Liver (tissue), 9 donors: ENCODE measurements around the gene RAPGEF4. TPM values are rescaled to one million over a fixed set of nuclear protein-coding genes. Genes with fewer than 3 reads are reported as not detected.

Experiments used
- DNase-seq: peaks from one replicate; pipeline ENCODE4 v3.0.0-alpha.2; 2017; ENCODE audit warnings: low spot score
- H3K27ac ChIP-seq, 2 donors: one replicate each; pipeline ENCODE4 v1.7.0; 2013; ENCODE audit warnings: inconsistent platforms in 2 of 2, low read length in 2 of 2, control low read depth in 1 of 2, low read depth in 1 of 2, mild to moderate bottlenecking in 1 of 2
- H3K27me3 ChIP-seq, 4 donors: one replicate each; pipeline versions ENCODE4 v1.6.1 to v1.7.0; 2013; ENCODE audit warnings: low read length in 3 of 4, inconsistent platforms in 1 of 4, mild to moderate bottlenecking in 1 of 4, moderate library complexity in 1 of 4; ENCODE audit not compliant: control insufficient read depth in 4 of 4, insufficient read depth in 4 of 4
- H3K36me3 ChIP-seq, 4 donors: one replicate each; pipeline versions ENCODE4 v1.6.1 to v1.7.0; 2013; ENCODE audit warnings: low read length in 3 of 4, mild to moderate bottlenecking in 3 of 4, low read depth in 1 of 4, moderate library complexity in 1 of 4; ENCODE audit not compliant: control insufficient read depth in 4 of 4, insufficient read depth in 3 of 4
- H3K4me1 ChIP-seq, 4 donors: one replicate each; pipeline versions ENCODE4 v1.6.1 to v1.7.0; 2013; ENCODE audit warnings: low read length in 3 of 4, mild to moderate bottlenecking in 3 of 4, moderate library complexity in 1 of 4; ENCODE audit not compliant: control insufficient read depth in 4 of 4, insufficient read depth in 4 of 4
- H3K4me3 ChIP-seq, 3 donors: one replicate each; pipeline versions ENCODE4 v1.6.1 to v1.7.0; 2013; ENCODE audit warnings: low read length in 3 of 3, control low read depth in 1 of 3, low read depth in 1 of 3, mild to moderate bottlenecking in 1 of 3
- H3K9ac ChIP-seq, 2 donors: one replicate each; pipeline ENCODE4 v1.7.0; 2013; ENCODE audit warnings: low read length in 2 of 2, mild to moderate bottlenecking in 2 of 2, moderate library complexity in 2 of 2, control low read depth in 1 of 2, low read depth in 1 of 2
- H3K9me3 ChIP-seq, 4 donors: one replicate each; pipeline versions ENCODE4 v1.6.1 to v1.7.0; 2013; ENCODE audit warnings: low read length in 3 of 4; ENCODE audit not compliant: control insufficient read depth in 4 of 4
- CTCF ChIP-seq: fragments of 150-350 bp; IDR thresholded peaks from 2 replicates; pipeline ENCODE4 v1.5.1; 2017; ENCODE audit warnings: improper control_type of control experiment, low read depth, low read length; ENCODE audit not compliant: missing input control
- EGR1 ChIP-seq, 2 donors: IDR thresholded peaks; 2 replicates each; pipeline ENCODE4 v1.6.1; 2016 to 2018; ENCODE audit warnings: antibody characterized with exemption in 2 of 2, low read depth in 2 of 2
- FOXA1 ChIP-seq: IDR thresholded peaks from 2 replicates; pipeline ENCODE4 v1.6.1; 2016; ENCODE audit warnings: antibody characterized with exemption
- GABPA ChIP-seq, 2 donors: IDR thresholded peaks in 1 of 2; conservative IDR thresholded peaks in 1 of 2; 2 replicates each; pipeline ENCODE4 v1.6.1; 2016; ENCODE audit warnings: antibody characterized with exemption in 2 of 2, mild to moderate bottlenecking in 1 of 2, moderate library complexity in 1 of 2
- HNF4A ChIP-seq, 2 donors: conservative IDR thresholded peaks; 2 replicates each; pipeline ENCODE4 v1.6.1; 2016; ENCODE audit warnings: antibody characterized with exemption in 2 of 2, mild to moderate bottlenecking in 2 of 2
- HNF4G ChIP-seq: IDR thresholded peaks from 2 replicates; pipeline ENCODE4 v1.6.1; 2016; ENCODE audit warnings: antibody characterized with exemption
- RAD21 ChIP-seq, 2 donors: IDR thresholded peaks; 2 replicates each; pipeline ENCODE4 v1.6.1; 2016; ENCODE audit warnings: antibody characterized with exemption in 2 of 2, mild to moderate bottlenecking in 2 of 2
- REST ChIP-seq: IDR thresholded peaks from 2 replicates; pipeline ENCODE4 v1.6.1; 2016; ENCODE audit warnings: antibody characterized with exemption, mild to moderate bottlenecking
- RXRA ChIP-seq, 2 donors: IDR thresholded peaks; 2 replicates each; pipeline ENCODE4 v1.6.1; 2017 to 2018; ENCODE audit warnings: antibody characterized with exemption in 2 of 2, mild to moderate bottlenecking in 1 of 2
- TAF1 ChIP-seq: conservative IDR thresholded peaks from 2 replicates; pipeline ENCODE4 v1.6.1; 2016; ENCODE audit warnings: antibody characterized with exemption, mild to moderate bottlenecking
- YY1 ChIP-seq: IDR thresholded peaks from 2 replicates; pipeline ENCODE4 v1.6.1; 2016; ENCODE audit warnings: antibody characterized with exemption, mild to moderate bottlenecking
- WGBS: extraction: QIAGEN DNeasy Blood & Tissue Kit; methylation state at CpG from one replicate; pipeline ENCODE4 v1.1.7; 2013; 5-methylcytosine and 5-hydroxymethylcytosine counted together
- polyA plus RNA-seq, 2 donors: library from polyadenylated mRNA; stranded (reverse) in 1 of 2; unstranded in 1 of 2; fragments of 200-250 nt in 1 of 2; fragments of >200 nt in 1 of 2; fragmentation: Nextera tagmentation in 1 of 2; extraction: Ambion mirVana in 1 of 2; gene quantifications; one replicate each; pipeline versions ENCODE4 v1.2.1 to v1.2.3, GENCODE V29; 2013 to 2015
- total RNA-seq, 2 donors: library from RNA; depleted of rRNA; stranded (reverse); fragments of >200 nt; gene quantifications; one replicate each; pipeline ENCODE4 v1.2.3, GENCODE V29; 2014
- TF ChIP-seq, protein P1 (sequence below): IDR thresholded peaks from 2 replicates; pipeline ENCODE4 v1.6.1; 2016; ENCODE audit warnings: antibody characterized with exemption
- TF ChIP-seq, protein P2 (sequence below): IDR thresholded peaks from 2 replicates; pipeline ENCODE4 v1.6.1; 2016; ENCODE audit warnings: antibody characterized with exemption
- TF ChIP-seq, protein P3 (sequence below): IDR thresholded peaks from 2 replicates; pipeline ENCODE4 v1.6.1; 2016; ENCODE audit warnings: antibody characterized with exemption
- donor health status: healthy.
- donor health status: healthy.
- donor health status: healthy.
- donor health status: healthy.
- donor health status: healthy.

RAPGEF4 gene
- total and polyA plus RNA-seq, 4 donors: 1.5 to 18.2 (median 8.3) TPM

GRCh38 chr2:172763079-172763478, 27.4 kb downstream of the RAPGEF4 start (continued):
- TF ChIP-seq GABPA (IDR thresholded peaks at IDR 0.05 in 1 of 2, conservative IDR thresholded peaks at IDR 0.05 in 1 of 2): no peak

GRCh38 chr2:172765662-172766061, 30.0 kb downstream of the RAPGEF4 start:
- no peaks in the 10 kb centered on the region for H3K4me1 ChIP-seq
- 89% methylated on average over 4 of the region's 4 CpGs for WGBS
- DNase-seq: no peak
- no peaks in the 10 kb centered on the region for H3K36me3 ChIP-seq
- no peak overlapping the region for H3K9ac ChIP-seq
- no peaks in the 10 kb centered on the region for H3K9me3 ChIP-seq
- TF ChIP-seq TAF1: no peak
- TF ChIP-seq FOXA1: no peak
- no peak for TF ChIP-seq RXRA (IDR thresholded peaks at IDR 0.05)
- TF ChIP-seq EGR1 (IDR thresholded peaks at IDR 0.05; ENCODE audit: low read depth in 2 of 2): no peak
- TF ChIP-seq CTCF: no peak
- H3K4me3 ChIP-seq: no peak overlapping the region
- no peaks in the 10 kb centered on the region for H3K27me3 ChIP-seq
- H3K27ac ChIP-seq: no peak overlapping the region

- Histone ChIP-seq H3K36me3 (no peaks in the 10 kb centered on the region), H3K27ac (no peak overlapping the region), H3K4me3 (no peak overlapping the region), H3K4me1 (no peaks in the 10 kb centered on the region), H3K9ac (no peak overlapping the region), H3K27me3 (no peaks in the 10 kb centered on the region), H3K9me3 (no peaks in the 10 kb centered on the region)
- 94% methylated on average over 4 of the region's 4 CpGs for WGBS
- DNase-seq: no peak
- TF ChIP-seq YY1 (no peak), RAD21 (IDR thresholded peaks at IDR 0.05) (no peak), REST (no peak)
Observed at GRCh38 chr2:172768401-172768800, 32.8 kb downstream of the RAPGEF4 start.

- WGBS: 53% methylated on average over 1 of the region's 1 CpG
Observed at GRCh38 chr2:172769879-172770278, 34.2 kb downstream of the RAPGEF4 start.

More at GRCh38 chr2:172769879-172770278, 34.2 kb downstream of the RAPGEF4 start:
- Histone ChIP-seq H3K27ac (no peak overlapping the region), H3K36me3 (no peaks in the 10 kb centered on the region), H3K4me3 (no peak overlapping the region), H3K9me3 (no peaks in the 10 kb centered on the region), H3K9ac (no peak overlapping the region), H3K27me3 (no peaks in the 10 kb centered on the region), H3K4me1 (peaks cover 0 to 5% (median 0%) of the 10 kb centered on the region in 4 donors)
- TF ChIP-seq, protein P1, sequence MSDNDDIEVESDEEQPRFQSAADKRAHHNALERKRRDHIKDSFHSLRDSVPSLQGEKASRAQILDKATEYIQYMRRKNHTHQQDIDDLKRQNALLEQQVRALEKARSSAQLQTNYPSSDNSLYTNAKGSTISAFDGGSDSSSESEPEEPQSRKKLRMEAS: no peak
- no peak for TF ChIP-seq FOXA1
- no peak for TF ChIP-seq EGR1 (IDR thresholded peaks at IDR 0.05; ENCODE audit: low read depth in 2 of 2)
- TF ChIP-seq YY1: no peak
- no peak for TF ChIP-seq REST
- no peak for TF ChIP-seq RAD21 (IDR thresholded peaks at IDR 0.05)
- TF ChIP-seq, protein P2, sequence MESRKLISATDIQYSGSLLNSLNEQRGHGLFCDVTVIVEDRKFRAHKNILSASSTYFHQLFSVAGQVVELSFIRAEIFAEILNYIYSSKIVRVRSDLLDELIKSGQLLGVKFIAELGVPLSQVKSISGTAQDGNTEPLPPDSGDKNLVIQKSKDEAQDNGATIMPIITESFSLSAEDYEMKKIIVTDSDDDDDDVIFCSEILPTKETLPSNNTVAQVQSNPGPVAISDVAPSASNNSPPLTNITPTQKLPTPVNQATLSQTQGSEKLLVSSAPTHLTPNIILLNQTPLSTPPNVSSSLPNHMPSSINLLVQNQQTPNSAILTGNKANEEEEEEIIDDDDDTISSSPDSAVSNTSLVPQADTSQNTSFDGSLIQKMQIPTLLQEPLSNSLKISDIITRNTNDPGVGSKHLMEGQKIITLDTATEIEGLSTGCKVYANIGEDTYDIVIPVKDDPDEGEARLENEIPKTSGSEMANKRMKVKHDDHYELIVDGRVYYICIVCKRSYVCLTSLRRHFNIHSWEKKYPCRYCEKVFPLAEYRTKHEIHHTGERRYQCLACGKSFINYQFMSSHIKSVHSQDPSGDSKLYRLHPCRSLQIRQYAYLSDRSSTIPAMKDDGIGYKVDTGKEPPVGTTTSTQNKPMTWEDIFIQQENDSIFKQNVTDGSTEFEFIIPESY: no peak
- TF ChIP-seq HNF4G: no peak
- TF ChIP-seq TAF1: no peak
- TF ChIP-seq RXRA (IDR thresholded peaks at IDR 0.05): no peak
- TF ChIP-seq HNF4A (conservative IDR thresholded peaks at IDR 0.05): no peak
- TF ChIP-seq, protein P3, sequence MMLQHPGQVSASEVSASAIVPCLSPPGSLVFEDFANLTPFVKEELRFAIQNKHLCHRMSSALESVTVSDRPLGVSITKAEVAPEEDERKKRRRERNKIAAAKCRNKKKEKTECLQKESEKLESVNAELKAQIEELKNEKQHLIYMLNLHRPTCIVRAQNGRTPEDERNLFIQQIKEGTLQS: no peak
- no peak for DNase-seq
